HG02610 (cell line): ENCODE measurements around the gene FUCA2.

Experiments
- ATAC-seq: cut with Tn5 transposase; IDR thresholded peaks from one replicate; pipeline ENCODE4 v1.9.1; 2021; ENCODE audit warnings: mild to moderate bottlenecking, moderate library complexity; ENCODE audit not compliant: unreplicated experiment

Gene FUCA2

GRCh38 chr6:143510991-143511891, at the start of gene FUCA2:
TSS of gene FUCA2 (minus strand) at chr6:143511720. CDS start at chr6:143511634, 86 bp downstream.
- ATAC-seq, result peak; percentile 73

- no peak for ATAC-seq
Measured at GRCh38 chr6:143561105-143561704, 49.7 kb upstream of the FUCA2 start.

- ATAC-seq, result no peak
Measured at GRCh38 chr6:143559051-143559660, 47.6 kb upstream of the FUCA2 start.

GRCh38 chr6:143556529-143556928, 45.0 kb upstream of the FUCA2 start:
- no peak for ATAC-seq

GRCh38 chr6:143555582-143555981, 44.1 kb upstream of the FUCA2 start:
- ATAC-seq, result no peak

- ATAC-seq, result no peak
Measured at GRCh38 chr6:143555071-143555492, 43.6 kb upstream of the FUCA2 start.

GRCh38 chr6:143553337-143553736, 41.8 kb upstream of the FUCA2 start:
- ATAC-seq, result no peak

- ATAC-seq, result peak; percentile 47
Measured at GRCh38 chr6:143549949-143550268, 38.4 kb upstream of the FUCA2 start.

GRCh38 chr6:143549221-143549948, 37.9 kb upstream of the FUCA2 start:
- ATAC-seq, result peak; percentile 51

- no peak for ATAC-seq
Measured at GRCh38 chr6:143546599-143546998, 35.1 kb upstream of the FUCA2 start.

GRCh38 chr6:143545976-143546547, 34.5 kb upstream of the FUCA2 start:
- no peak for ATAC-seq

GRCh38 chr6:143545165-143545564, 33.6 kb upstream of the FUCA2 start:
- ATAC-seq, result no peak

GRCh38 chr6:143544011-143544696, 32.6 kb upstream of the FUCA2 start:
- ATAC-seq, result no peak

- no peak for ATAC-seq
Measured at GRCh38 chr6:143543435-143543834, 31.9 kb upstream of the FUCA2 start.

GRCh38 chr6:143542888-143543287, 31.4 kb upstream of the FUCA2 start:
- ATAC-seq, result no peak

GRCh38 chr6:143540192-143540591, 28.7 kb upstream of the FUCA2 start:
- ATAC-seq, result no peak

- ATAC-seq, result no peak
Measured at GRCh38 chr6:143539734-143540133, 28.2 kb upstream of the FUCA2 start.

GRCh38 chr6:143539106-143539505, 27.6 kb upstream of the FUCA2 start:
- no peak for ATAC-seq

GRCh38 chr6:143538374-143538773, 26.9 kb upstream of the FUCA2 start:
- ATAC-seq, result no peak
